Uterus (tissue), 2 donors: ENCODE data around the gene DAB2IP.

Experiments used
- POLR2A ChIP-seq, 2 donors: fragments of 450-650 bp; IDR thresholded peaks; one replicate each; pipeline ENCODE4 v1.6.1; 2016; ENCODE audit warnings: antibody characterized with exemption in 2 of 2, mild to moderate bottlenecking in 1 of 2, moderate library complexity in 1 of 2
- TF ChIP-seq, protein P1 (sequence below), 4 experiments: fragments of 200-600 bp in 2 of 4; fragments of 450-650 bp in 2 of 4; sonication (generic) in 2 of 4; IDR thresholded peaks; one replicate each; pipeline ENCODE4 v1.5.1; 2016 to 2019; ENCODE audit warnings: antibody characterized with exemption in 4 of 4, mild to moderate bottlenecking in 2 of 4, moderate library complexity in 1 of 4

- TF ChIP-seq, protein P1, sequence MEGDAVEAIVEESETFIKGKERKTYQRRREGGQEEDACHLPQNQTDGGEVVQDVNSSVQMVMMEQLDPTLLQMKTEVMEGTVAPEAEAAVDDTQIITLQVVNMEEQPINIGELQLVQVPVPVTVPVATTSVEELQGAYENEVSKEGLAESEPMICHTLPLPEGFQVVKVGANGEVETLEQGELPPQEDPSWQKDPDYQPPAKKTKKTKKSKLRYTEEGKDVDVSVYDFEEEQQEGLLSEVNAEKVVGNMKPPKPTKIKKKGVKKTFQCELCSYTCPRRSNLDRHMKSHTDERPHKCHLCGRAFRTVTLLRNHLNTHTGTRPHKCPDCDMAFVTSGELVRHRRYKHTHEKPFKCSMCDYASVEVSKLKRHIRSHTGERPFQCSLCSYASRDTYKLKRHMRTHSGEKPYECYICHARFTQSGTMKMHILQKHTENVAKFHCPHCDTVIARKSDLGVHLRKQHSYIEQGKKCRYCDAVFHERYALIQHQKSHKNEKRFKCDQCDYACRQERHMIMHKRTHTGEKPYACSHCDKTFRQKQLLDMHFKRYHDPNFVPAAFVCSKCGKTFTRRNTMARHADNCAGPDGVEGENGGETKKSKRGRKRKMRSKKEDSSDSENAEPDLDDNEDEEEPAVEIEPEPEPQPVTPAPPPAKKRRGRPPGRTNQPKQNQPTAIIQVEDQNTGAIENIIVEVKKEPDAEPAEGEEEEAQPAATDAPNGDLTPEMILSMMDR (IDR thresholded peaks at IDR 0.05): no peak
- TF ChIP-seq POLR2A (IDR thresholded peaks at IDR 0.05): no peak
Measured at GRCh38 chr9:121738411-121738810, 87.0 kb downstream of the DAB2IP start.
